ENCODE measurements around the gene ELP1. TPM values are rescaled to one million over a fixed set of nuclear protein-coding genes. Genes with fewer than 3 reads are reported as not detected.
A peak's percentile ranks its signal among the peaks of the same experiment; 100 is the strongest.
"Not testable (repeated sequence)": the region's sequence is repeated elsewhere in the genome, so short reads cannot be mapped to it uniquely, and the experiment has no call there.

ELP1 gene
- total and polyA plus RNA-seq, 8 donors: 22.9 to 50.6 (median 44.3) TPM

GRCh38 chr9:108851138-108851537, 82.8 kb downstream of the ELP1 start:
- ATAC-seq: no peak
- H3K27me3 ChIP-seq: peaks cover 0 to 4% of the 10 kb centered on the region in 2 donors
- intact Hi-C loops (cut with DNase I): no loop called here
- no peaks in the 10 kb centered on the region for H3K4me1 ChIP-seq
- no peak for TF ChIP-seq CTCF (IDR thresholded peaks at IDR 0.05)
- H3K4me3 ChIP-seq: no peak overlapping the region
- no peak for DNase-seq
- H3K9me3 ChIP-seq: no peaks in the 10 kb centered on the region
- no peaks in the 10 kb centered on the region for H3K36me3 ChIP-seq
- H3K27ac ChIP-seq: no peak overlapping the region

- H3K4me3 ChIP-seq: no peak overlapping the region
- DNase-seq (peak in 1 of 4 donors; percentile 14), ATAC-seq (peak; percentile 84)
- no peaks in the 10 kb centered on the region for H3K36me3 ChIP-seq
- no peak overlapping the region for H3K27ac ChIP-seq
- no peaks in the 10 kb centered on the region for H3K9me3 ChIP-seq
- H3K27me3 ChIP-seq: peaks cover 0 to 4% of the 10 kb centered on the region in 2 donors
- intact Hi-C loops (cut with DNase I): no loop called here
- no peak for TF ChIP-seq CTCF (IDR thresholded peaks at IDR 0.05)
- H3K4me1 ChIP-seq: no peaks in the 10 kb centered on the region
These were observed 83.5 kb downstream of the ELP1 start for GRCh38 chr9:108850293-108850897.

- H3K4me1 ChIP-seq; ATAC-seq; H3K27ac ChIP-seq; intact Hi-C loops (cut with DNase I); H3K27me3 ChIP-seq; H3K36me3 ChIP-seq; DNase-seq; H3K9me3 ChIP-seq; H3K4me3 ChIP-seq: not testable (repeated sequence)
These were observed 85.6 kb downstream of the ELP1 start for GRCh38 chr9:108848296-108848695.

GRCh38 chr9:108845947-108846346, 88.0 kb downstream of the ELP1 start:
- H3K4me1 ChIP-seq: peaks cover 0 to 8% of the 10 kb centered on the region in 2 donors
- DNase-seq: no peak
- TF ChIP-seq CTCF (IDR thresholded peaks at IDR 0.05): no peak
- no peaks in the 10 kb centered on the region for H3K36me3 ChIP-seq
- no peak overlapping the region for H3K27ac ChIP-seq
- no peak overlapping the region for H3K4me3 ChIP-seq
- intact Hi-C loops (cut with DNase I): no loop called here
- H3K27me3 ChIP-seq: no peaks in the 10 kb centered on the region
- ATAC-seq: no peak
- H3K9me3 ChIP-seq: no peaks in the 10 kb centered on the region

- TF ChIP-seq CTCF (IDR thresholded peaks at IDR 0.05): no peak
- no peak for DNase-seq
- Histone ChIP-seq H3K27ac (no peak overlapping the region), H3K9me3 (no peaks in the 10 kb centered on the region), H3K4me1 (peaks cover 0 to 8% of the 10 kb centered on the region in 2 donors), H3K36me3 (no peaks in the 10 kb centered on the region), H3K4me3 (no peak overlapping the region), H3K27me3 (no peaks in the 10 kb centered on the region)
- ATAC-seq: no peak
- intact Hi-C loops (cut with DNase I): no loop called here
These were observed 88.4 kb downstream of the ELP1 start for GRCh38 chr9:108845507-108845906.

- Histone ChIP-seq H3K27me3 (no peaks in the 10 kb centered on the region), H3K4me3 (no peak overlapping the region), H3K36me3 (no peaks in the 10 kb centered on the region), H3K9me3 (no peaks in the 10 kb centered on the region), H3K4me1 (peaks cover 0 to 8% of the 10 kb centered on the region in 2 donors), H3K27ac (no peak overlapping the region)
- no peak for TF ChIP-seq CTCF (IDR thresholded peaks at IDR 0.05)
- intact Hi-C loops (cut with DNase I): no loop called here
- DNase-seq (no peak), ATAC-seq (no peak)
These were observed 89.1 kb downstream of the ELP1 start for GRCh38 chr9:108844856-108845255.
